ENCODE results near the gene SCD5.

SCD5 gene

DNA sequence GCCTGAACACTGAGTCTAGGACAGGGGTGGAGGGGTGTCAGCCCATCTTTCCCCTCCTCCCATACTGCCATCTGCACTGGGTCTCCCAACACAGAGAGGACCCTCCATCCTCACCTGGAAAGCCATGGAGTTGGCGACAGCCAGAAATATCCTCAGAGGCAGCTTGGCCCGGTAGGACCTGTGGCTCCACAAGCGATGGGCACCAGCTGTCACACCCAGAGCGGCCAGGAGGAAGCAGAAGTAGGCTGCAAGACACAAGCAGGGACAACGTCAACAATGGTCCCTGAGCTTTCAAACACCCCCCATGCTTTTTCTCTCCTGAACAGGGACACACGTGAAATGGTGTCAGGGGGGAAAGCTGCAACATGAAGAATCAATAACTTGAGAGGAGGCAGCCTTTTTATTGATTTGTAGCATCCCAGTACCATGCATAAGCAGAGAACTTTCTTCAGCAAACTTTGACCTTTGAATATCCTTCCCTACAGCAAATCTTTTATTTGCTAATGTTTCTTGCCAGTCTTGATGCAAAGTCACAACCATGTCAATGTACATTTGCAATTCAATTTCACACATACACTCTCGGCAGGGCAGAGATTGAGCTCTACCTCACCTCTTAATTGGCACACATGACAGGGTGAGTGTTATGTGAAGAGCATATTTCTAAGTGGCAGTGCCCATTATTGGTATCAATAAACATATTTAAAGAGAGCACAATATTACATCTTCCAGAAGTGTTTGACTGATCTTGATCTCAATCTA lies 93.2 kb downstream of the SCD5 start (continued):
- no peak for TF ChIP-seq MYNN (tag by site-specific recombination; IDR thresholded peaks at IDR 0.05; ENCODE audit: borderline replicate concordance)
- TF ChIP-seq ZNF132 (tag by site-specific recombination; IDR thresholded peaks at IDR 0.05; ENCODE audit: borderline replicate concordance): no peak
- TF ChIP-seq, protein P1, sequence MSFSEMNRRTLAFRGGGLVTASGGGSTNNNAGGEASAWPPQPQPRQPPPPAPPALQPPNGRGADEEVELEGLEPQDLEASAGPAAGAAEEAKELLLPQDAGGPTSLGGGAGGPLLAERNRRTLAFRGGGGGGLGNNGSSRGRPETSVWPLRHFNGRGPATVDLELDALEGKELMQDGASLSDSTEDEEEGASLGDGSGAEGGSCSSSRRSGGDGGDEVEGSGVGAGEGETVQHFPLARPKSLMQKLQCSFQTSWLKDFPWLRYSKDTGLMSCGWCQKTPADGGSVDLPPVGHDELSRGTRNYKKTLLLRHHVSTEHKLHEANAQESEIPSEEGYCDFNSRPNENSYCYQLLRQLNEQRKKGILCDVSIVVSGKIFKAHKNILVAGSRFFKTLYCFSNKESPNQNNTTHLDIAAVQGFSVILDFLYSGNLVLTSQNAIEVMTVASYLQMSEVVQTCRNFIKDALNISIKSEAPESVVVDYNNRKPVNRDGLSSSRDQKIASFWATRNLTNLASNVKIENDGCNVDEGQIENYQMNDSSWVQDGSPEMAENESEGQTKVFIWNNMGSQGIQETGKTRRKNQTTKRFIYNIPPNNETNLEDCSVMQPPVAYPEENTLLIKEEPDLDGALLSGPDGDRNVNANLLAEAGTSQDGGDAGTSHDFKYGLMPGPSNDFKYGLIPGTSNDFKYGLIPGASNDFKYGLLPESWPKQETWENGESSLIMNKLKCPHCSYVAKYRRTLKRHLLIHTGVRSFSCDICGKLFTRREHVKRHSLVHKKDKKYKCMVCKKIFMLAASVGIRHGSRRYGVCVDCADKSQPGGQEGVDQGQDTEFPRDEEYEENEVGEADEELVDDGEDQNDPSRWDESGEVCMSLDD (tag by site-specific recombination; IDR thresholded peaks at IDR 0.05): no peak
- TF ChIP-seq ZNF214 (tag by site-specific recombination; IDR thresholded peaks at IDR 0.05; ENCODE audit: borderline replicate concordance): no peak
- TF ChIP-seq, protein P2, sequence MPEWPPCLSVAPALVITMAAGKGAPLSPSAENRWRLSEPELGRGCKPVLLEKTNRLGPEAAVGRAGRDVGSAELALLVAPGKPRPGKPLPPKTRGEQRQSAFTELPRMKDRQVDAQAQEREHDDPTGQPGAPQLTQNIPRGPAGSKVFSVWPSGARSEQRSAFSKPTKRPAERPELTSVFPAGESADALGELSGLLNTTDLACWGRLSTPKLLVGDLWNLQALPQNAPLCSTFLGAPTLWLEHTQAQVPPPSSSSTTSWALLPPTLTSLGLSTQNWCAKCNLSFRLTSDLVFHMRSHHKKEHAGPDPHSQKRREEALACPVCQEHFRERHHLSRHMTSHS (tag by site-specific recombination; IDR thresholded peaks at IDR 0.05): no peak
- TF ChIP-seq, protein P3, sequence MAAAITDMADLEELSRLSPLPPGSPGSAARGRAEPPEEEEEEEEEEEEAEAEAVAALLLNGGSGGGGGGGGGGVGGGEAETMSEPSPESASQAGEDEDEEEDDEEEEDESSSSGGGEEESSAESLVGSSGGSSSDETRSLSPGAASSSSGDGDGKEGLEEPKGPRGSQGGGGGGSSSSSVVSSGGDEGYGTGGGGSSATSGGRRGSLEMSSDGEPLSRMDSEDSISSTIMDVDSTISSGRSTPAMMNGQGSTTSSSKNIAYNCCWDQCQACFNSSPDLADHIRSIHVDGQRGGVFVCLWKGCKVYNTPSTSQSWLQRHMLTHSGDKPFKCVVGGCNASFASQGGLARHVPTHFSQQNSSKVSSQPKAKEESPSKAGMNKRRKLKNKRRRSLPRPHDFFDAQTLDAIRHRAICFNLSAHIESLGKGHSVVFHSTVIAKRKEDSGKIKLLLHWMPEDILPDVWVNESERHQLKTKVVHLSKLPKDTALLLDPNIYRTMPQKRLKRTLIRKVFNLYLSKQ (tag by site-specific recombination; IDR thresholded peaks at IDR 0.05; ENCODE audit: borderline replicate concordance): no peak
- TF ChIP-seq ZNF837 (tag by site-specific recombination; IDR thresholded peaks at IDR 0.05): no peak
- TF ChIP-seq ZNF747 (tag by site-specific recombination; IDR thresholded peaks at IDR 0.05): no peak
- TF ChIP-seq ZNF610 (tag by site-specific recombination; IDR thresholded peaks at IDR 0.05; ENCODE audit: borderline replicate concordance): no peak

DNA sequence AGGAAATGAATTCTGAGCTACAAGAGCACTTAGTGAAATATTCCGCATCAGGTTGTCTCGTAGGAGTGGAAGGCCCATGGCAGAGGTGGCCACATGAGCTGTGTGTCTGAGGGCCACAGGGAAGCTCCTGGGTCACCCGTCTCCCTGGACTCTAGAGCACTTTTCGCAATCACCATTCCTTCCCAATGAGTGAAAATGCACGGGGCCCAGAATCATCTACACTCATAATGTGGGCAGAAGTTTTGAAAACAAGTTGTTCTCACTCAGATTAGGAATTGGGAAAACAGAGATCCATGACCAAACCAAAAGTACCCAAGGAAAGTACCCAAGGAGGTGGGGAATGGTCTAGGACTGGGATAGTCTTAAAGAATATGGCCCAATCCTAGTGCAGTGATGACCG lies 94.4 kb downstream of the SCD5 start:
- Histone ChIP-seq H3K4me1 (ENCODE audit: control insufficient read depth, insufficient read depth, low read length) (no peaks in the 10 kb centered on the region), H3K36me3 (ENCODE audit: control insufficient read depth in 2 of 2, insufficient read depth in 1 of 2, low read length in 2 of 2) (peaks cover 4 to 12% of the 10 kb centered on the region in 2 experiments; a peak in 2 of 3 replicates), H3K27ac (ENCODE audit: extremely low read depth, low read depth, low read length) (no peak overlapping the region), H3K9me3 (ENCODE audit: control insufficient read depth, insufficient read depth, low read depth, low read length) (no peaks in the 10 kb centered on the region), H3K4me3 (ENCODE audit: low read depth, low read length) (no peak overlapping the region)
- CTCF ChIA-PET: interaction anchor here (1.9 kb wide), 1 partner anchor 18 kb away, joined by 8 read pairs; no protein-coding TSS in a partner anchor
- TF ChIP-seq, protein P4, sequence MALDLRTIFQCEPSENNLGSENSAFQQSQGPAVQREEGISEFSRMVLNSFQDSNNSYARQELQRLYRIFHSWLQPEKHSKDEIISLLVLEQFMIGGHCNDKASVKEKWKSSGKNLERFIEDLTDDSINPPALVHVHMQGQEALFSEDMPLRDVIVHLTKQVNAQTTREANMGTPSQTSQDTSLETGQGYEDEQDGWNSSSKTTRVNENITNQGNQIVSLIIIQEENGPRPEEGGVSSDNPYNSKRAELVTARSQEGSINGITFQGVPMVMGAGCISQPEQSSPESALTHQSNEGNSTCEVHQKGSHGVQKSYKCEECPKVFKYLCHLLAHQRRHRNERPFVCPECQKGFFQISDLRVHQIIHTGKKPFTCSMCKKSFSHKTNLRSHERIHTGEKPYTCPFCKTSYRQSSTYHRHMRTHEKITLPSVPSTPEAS (tag by site-specific recombination; IDR thresholded peaks at IDR 0.05): no peak
- TF ChIP-seq ZNF311 (tag by site-specific recombination; IDR thresholded peaks at IDR 0.05; ENCODE audit: borderline replicate concordance): no peak
- TF ChIP-seq, protein P5, sequence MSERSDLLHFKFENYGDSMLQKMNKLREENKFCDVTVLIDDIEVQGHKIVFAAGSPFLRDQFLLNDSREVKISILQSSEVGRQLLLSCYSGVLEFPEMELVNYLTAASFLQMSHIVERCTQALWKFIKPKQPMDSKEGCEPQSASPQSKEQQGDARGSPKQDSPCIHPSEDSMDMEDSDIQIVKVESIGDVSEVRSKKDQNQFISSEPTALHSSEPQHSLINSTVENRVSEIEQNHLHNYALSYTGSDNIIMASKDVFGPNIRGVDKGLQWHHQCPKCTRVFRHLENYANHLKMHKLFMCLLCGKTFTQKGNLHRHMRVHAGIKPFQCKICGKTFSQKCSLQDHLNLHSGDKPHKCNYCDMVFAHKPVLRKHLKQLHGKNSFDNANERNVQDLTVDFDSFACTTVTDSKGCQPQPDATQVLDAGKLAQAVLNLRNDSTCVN (tag by site-specific recombination; optimal IDR thresholded peaks at IDR 0.05): no peak
- TF ChIP-seq ZNF121 (tag by site-specific recombination; IDR thresholded peaks at IDR 0.05): no peak
- TF ChIP-seq, protein P6, sequence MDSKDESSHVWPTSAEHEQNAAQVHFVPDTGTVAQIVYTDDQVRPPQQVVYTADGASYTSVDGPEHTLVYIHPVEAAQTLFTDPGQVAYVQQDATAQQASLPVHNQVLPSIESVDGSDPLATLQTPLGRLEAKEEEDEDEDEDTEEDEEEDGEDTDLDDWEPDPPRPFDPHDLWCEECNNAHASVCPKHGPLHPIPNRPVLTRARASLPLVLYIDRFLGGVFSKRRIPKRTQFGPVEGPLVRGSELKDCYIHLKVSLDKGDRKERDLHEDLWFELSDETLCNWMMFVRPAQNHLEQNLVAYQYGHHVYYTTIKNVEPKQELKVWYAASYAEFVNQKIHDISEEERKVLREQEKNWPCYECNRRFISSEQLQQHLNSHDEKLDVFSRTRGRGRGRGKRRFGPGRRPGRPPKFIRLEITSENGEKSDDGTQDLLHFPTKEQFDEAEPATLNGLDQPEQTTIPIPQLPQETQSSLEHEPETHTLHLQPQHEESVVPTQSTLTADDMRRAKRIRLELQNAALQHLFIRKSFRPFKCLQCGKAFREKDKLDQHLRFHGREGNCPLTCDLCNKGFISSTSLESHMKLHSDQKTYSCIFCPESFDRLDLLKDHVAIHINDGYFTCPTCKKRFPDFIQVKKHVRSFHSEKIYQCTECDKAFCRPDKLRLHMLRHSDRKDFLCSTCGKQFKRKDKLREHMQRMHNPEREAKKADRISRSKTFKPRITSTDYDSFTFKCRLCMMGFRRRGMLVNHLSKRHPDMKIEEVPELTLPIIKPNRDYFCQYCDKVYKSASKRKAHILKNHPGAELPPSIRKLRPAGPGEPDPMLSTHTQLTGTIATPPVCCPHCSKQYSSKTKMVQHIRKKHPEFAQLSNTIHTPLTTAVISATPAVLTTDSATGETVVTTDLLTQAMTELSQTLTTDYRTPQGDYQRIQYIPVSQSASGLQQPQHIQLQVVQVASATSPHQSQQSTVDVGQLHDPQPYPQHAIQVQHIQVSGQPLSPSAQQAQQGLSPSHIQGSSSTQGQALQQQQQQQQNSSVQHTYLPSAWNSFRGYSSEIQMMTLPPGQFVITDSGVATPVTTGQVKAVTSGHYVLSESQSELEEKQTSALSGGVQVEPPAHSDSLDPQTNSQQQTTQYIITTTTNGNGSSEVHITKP (tag by site-specific recombination; IDR thresholded peaks at IDR 0.05): no peak
- TF ChIP-seq GLIS2 (tag by site-specific recombination; IDR thresholded peaks at IDR 0.05): no peak
- no peak for TF ChIP-seq ZNF768 (tag by site-specific recombination; IDR thresholded peaks at IDR 0.05)
- no peak for TF ChIP-seq ZFP69B (tag by site-specific recombination; IDR thresholded peaks at IDR 0.05)
- POLR2A ChIA-PET: no interaction called here
